Measurements from ENCODE around the gene MRPS27. TPM values are rescaled to one million over a fixed set of nuclear protein-coding genes. Genes with fewer than 3 reads are reported as not detected.

Gene MRPS27
- total and polyA plus RNA-seq, 9 of the 15 experiments (the other 6 are each of a cell fraction or from before 2014, with no cell fraction given), result 73.6 to 144 (median 106) TPM

DNA sequence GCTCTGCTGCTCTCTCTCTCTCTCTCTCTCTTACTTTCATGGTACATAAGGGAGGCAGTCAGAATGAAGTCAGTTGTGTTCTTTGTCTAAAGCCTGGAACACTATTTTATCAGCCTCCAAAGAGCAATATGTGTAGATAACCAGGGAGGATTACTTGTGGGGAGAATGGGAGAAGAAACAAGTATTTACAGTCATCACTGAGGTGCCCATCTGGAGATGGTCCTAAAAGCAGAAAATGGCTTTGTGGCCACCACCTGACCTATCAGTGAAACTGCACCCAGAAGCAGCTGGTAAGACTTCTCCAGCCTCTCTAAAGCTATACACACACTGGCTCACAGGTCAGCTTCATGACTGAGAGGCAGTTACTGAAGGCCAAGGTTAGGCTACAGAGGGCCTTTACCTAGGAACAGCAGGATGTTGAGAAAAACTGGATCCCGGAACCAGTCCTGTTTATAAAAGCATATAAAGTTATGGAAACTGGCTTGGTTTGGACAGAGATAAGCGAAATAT lies 75.1 kb downstream of the MRPS27 start (continued):
- TF ChIP-seq, protein P1, sequence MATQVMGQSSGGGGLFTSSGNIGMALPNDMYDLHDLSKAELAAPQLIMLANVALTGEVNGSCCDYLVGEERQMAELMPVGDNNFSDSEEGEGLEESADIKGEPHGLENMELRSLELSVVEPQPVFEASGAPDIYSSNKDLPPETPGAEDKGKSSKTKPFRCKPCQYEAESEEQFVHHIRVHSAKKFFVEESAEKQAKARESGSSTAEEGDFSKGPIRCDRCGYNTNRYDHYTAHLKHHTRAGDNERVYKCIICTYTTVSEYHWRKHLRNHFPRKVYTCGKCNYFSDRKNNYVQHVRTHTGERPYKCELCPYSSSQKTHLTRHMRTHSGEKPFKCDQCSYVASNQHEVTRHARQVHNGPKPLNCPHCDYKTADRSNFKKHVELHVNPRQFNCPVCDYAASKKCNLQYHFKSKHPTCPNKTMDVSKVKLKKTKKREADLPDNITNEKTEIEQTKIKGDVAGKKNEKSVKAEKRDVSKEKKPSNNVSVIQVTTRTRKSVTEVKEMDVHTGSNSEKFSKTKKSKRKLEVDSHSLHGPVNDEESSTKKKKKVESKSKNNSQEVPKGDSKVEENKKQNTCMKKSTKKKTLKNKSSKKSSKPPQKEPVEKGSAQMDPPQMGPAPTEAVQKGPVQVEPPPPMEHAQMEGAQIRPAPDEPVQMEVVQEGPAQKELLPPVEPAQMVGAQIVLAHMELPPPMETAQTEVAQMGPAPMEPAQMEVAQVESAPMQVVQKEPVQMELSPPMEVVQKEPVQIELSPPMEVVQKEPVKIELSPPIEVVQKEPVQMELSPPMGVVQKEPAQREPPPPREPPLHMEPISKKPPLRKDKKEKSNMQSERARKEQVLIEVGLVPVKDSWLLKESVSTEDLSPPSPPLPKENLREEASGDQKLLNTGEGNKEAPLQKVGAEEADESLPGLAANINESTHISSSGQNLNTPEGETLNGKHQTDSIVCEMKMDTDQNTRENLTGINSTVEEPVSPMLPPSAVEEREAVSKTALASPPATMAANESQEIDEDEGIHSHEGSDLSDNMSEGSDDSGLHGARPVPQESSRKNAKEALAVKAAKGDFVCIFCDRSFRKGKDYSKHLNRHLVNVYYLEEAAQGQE (IDR thresholded peaks at IDR 0.05; ENCODE audit: borderline replicate concordance), result peak; percentile 56; the same call in 1 of the 2 replicates
- TF ChIP-seq, protein P1 (CRISPR knock-in tag; IDR thresholded peaks at IDR 0.05; ENCODE audit: low read depth), result no peak
- no peak for TF ChIP-seq ZNF134 (CRISPR knock-in tag; conservative IDR thresholded peaks at IDR 0.05)
- TF ChIP-seq CHD4 (IDR thresholded peaks at IDR 0.05; ENCODE audit: insufficient read depth, insufficient replicate concordance, low read depth, low read length, poor library complexity, severe bottlenecking), result no peak
- TF ChIP-seq CREM (IDR thresholded peaks at IDR 0.05; ENCODE audit: low read depth), result peak; percentile 15; the same call in 1 of the 2 replicates
- TF ChIP-seq, protein P2, sequence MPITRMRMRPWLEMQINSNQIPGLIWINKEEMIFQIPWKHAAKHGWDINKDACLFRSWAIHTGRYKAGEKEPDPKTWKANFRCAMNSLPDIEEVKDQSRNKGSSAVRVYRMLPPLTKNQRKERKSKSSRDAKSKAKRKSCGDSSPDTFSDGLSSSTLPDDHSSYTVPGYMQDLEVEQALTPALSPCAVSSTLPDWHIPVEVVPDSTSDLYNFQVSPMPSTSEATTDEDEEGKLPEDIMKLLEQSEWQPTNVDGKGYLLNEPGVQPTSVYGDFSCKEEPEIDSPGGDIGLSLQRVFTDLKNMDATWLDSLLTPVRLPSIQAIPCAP (CRISPR knock-in tag; IDR thresholded peaks at IDR 0.05; ENCODE audit: borderline replicate concordance), result no peak
- TF ChIP-seq CTBP1 (IDR thresholded peaks at IDR 0.05; ENCODE audit: borderline replicate concordance), result 0 out of 2 replicates have a peak, but pooled peaks have one; percentile 56
- TF ChIP-seq MTA3 (IDR thresholded peaks at IDR 0.05; ENCODE audit: borderline replicate concordance), result 0 out of 2 replicates have a peak, but pooled peaks have one; percentile 24
- TF ChIP-seq, protein P3, sequence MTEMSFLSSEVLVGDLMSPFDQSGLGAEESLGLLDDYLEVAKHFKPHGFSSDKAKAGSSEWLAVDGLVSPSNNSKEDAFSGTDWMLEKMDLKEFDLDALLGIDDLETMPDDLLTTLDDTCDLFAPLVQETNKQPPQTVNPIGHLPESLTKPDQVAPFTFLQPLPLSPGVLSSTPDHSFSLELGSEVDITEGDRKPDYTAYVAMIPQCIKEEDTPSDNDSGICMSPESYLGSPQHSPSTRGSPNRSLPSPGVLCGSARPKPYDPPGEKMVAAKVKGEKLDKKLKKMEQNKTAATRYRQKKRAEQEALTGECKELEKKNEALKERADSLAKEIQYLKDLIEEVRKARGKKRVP (CRISPR knock-in tag; IDR thresholded peaks at IDR 0.05), result 0 out of 2 replicates have a peak, but pooled peaks have one; percentile 43
- no peak for TF ChIP-seq TAF9B (IDR thresholded peaks at IDR 0.05; ENCODE audit: partially characterized antibody)
- TF ChIP-seq, protein P4, sequence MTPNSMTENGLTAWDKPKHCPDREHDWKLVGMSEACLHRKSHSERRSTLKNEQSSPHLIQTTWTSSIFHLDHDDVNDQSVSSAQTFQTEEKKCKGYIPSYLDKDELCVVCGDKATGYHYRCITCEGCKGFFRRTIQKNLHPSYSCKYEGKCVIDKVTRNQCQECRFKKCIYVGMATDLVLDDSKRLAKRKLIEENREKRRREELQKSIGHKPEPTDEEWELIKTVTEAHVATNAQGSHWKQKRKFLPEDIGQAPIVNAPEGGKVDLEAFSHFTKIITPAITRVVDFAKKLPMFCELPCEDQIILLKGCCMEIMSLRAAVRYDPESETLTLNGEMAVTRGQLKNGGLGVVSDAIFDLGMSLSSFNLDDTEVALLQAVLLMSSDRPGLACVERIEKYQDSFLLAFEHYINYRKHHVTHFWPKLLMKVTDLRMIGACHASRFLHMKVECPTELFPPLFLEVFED (CRISPR knock-in tag; conservative IDR thresholded peaks at IDR 0.05), result no peak
- no peak for TF ChIP-seq CCNT2 (IDR thresholded peaks at IDR 0.05; ENCODE audit: borderline replicate concordance, extremely low read depth, insufficient read length, low read depth, low read length)
- TF ChIP-seq, protein P5, sequence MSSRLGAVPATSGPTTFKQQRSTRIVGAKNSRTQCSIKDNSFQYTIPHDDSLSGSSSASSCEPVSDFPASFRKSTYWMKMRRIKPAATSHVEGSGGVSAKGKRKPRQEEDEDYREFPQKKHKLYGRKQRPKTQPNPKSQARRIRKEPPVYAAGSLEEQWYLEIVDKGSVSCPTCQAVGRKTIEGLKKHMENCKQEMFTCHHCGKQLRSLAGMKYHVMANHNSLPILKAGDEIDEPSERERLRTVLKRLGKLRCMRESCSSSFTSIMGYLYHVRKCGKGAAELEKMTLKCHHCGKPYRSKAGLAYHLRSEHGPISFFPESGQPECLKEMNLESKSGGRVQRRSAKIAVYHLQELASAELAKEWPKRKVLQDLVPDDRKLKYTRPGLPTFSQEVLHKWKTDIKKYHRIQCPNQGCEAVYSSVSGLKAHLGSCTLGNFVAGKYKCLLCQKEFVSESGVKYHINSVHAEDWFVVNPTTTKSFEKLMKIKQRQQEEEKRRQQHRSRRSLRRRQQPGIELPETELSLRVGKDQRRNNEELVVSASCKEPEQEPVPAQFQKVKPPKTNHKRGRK (tag; IDR thresholded peaks at IDR 0.05), result no peak
- no peak for TF ChIP-seq SMAD2 (IDR thresholded peaks at IDR 0.05; ENCODE audit: low read depth, low read length)
- no peak for TF ChIP-seq ZNF175 (CRISPR knock-in tag; IDR thresholded peaks at IDR 0.05; ENCODE audit: low read depth)
